ENCODE data around the gene NACC2.

Gene NACC2

DNA sequence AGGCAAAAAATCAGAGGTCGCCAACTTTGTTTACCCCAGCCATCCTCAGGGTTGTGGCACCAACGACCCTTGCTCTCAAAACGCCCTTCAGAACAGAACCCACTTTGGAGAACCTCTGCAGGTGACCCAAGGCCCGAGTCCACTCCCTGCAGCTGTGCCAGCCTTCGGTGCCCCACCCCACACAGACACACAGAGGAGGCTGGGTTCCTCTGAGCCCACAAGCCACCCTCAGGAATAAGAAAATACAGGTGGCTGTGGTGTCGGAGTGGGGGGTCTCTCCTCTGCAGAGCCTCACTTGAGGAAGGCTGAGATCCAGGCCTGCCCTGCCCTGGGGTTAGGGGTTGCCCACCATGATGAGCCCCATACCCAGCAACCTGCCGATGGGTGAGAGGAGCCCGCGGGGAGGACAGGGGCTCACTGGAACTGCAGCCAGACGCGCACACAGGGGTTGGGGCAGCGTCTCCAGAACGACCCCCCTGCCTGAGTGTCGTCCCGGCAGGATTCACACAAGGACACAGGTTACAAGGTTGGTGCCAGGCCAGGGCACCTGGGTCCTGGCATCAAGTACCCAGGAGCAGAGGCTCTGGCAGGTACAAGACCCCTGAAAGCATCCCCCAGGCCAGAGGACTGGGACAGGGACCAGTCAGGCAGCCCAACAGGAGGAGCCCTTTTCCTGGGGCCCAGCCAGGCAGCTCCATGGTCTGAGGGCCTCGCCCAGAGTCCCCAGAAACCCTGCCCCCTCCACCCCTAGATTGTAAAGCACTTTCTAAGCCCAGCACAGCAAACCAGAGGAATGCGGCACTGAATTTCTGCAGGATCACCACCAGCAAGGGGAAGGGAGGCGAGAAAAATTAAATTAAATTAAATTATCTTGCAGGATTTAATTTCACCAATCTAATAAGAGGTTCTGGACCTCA, 40.0 kb downstream of the NACC2 start:
- DNase-seq = no peak

DNA sequence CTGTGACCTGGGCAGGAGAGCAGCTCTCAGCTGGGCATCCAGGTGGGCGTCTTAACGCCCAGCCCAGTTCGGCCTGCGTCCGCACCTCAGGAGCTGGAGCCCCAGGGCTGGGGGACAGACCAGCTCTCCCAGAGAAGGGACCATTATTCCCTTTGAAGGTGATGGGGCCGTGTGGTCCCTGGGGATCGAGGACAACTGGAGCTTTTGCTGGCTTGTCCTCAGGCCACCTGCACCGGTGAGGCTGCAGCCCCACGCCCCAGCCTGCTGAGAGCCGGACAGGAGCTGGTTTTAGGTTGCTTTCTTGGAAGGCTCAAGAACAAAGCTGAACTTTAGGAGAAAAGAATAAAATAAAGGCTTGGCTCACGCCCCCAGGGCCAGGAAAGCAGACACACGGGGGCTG, 40.9 kb downstream of the NACC2 start:
- no peak for DNase-seq

- no peak for DNase-seq
Observed at GRCh38 chr9:136053757-136054142, 41.3 kb downstream of the NACC2 start.

DNA sequence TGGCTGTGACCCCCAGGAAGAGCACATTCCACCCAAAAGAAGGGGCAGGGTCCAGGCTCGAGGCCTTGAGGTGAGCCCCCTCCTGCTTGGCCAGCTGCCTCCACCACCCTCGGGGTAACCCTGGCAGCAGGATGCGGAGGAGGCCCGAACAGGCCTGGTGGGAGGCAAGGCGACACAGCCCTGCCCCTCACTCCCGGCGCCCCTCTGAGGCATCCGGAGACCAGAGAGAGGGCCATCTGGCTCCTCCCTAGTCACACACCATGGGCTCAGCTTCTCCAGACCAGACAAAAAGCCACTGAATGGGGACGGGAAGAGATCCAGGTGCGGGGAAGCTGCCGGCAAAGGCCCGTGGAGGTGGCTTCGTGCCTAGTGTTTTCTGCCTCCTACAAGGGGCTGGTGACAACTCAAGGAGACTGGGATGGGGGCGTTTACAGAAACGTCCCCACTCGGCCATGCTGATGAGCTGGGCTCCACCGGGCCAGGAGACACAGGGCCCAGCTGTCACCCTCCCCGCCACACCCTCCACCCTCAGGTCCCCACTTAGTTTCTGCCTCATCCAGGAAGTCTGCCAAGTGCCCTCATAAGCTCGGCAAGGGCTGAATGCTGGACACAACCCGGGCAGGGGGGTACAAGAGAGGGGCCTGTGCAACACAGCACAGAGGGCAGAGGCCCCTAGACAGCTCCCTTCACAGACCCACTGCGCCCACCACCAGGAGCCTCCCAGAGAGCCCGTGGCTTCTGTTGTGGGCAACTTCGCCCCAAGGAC, 41.9 kb downstream of the NACC2 start:
- no peak for DNase-seq

DNA sequence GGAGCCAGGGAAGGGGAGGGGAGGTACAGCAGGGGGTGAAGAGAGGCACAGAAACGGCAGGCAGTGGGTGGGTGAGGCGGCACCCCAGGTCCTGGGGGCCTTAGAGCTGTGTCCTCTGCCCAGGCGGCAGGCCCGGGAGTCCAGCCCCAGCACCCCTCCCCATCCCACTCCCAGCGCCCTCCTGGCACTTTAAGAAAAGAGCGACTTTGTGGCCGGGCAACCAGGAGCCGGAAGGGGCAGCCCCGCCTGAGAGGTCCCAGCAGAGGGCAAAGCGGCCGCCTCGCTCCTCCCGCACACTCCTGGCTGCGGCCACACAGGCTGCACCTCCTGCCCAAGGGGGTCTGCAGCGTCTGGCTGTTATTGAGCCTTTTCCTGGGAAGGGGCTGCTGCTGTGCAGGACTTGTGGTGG, 42.6 kb downstream of the NACC2 start:
- DNase-seq = no peak

DNA sequence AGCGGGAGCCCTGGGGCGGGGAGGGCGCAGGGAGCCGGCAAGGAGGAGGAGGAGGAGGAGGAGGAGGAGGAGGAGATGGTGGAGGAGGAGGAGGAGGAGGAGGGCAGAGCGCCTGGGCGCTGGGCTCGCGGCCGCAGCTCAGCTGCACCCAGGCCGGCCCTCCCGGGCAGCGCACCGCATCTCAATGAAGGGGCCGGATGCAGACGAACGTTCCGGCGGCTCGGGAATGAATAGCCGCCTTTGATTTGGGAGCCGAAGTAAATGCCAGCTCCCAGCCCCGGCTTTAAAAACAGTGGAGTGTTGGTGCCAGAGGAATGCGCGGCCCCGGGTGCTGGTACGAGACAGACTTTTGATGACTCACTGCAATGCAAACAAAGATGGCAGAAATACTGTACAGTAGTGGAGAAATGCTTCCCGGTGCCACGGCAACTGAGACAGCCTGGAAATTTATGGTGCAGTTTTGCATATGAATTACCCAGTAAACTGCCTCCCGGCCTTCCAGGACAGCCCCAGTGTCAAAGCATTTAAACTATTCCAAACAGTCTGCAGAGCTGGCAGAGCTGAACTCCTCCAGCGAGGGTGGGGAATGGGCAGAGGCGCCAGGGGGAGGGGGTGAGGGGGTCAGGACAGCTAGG, 43.1 kb downstream of the NACC2 start:
- DNase-seq = no peak

DNA sequence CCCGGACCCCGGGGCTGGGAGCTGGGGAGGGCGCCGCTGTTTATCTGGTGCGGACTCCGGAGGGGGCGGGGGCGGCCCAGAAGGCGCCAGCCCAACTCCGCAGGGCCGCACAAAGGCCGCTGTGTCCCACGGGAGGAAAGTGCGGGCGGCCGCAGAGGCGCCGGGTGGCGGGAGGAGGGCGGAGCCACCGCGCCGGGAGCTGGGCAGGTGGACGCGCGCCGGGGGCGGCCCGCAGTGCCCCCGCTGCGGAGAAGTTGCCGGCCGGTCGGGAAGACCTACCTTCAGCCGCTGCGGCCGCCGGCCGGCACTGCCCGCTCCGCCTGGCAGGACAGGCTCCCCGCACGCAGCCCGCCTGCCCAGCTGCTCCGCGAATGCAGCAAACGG, 43.6 kb downstream of the NACC2 start:
- no peak for DNase-seq

- DNase-seq = no peak
Observed at GRCh38 chr9:136050701-136051452, 44.2 kb downstream of the NACC2 start.

GRCh38 chr9:136050266-136050700, 44.8 kb downstream of the NACC2 start:
- DNase-seq = no peak

GRCh38 chr9:136049491-136050265, 45.4 kb downstream of the NACC2 start:
- DNase-seq = no peak

GRCh38 chr9:136048560-136049411, 46.3 kb downstream of the NACC2 start:
- no peak for DNase-seq

DNA sequence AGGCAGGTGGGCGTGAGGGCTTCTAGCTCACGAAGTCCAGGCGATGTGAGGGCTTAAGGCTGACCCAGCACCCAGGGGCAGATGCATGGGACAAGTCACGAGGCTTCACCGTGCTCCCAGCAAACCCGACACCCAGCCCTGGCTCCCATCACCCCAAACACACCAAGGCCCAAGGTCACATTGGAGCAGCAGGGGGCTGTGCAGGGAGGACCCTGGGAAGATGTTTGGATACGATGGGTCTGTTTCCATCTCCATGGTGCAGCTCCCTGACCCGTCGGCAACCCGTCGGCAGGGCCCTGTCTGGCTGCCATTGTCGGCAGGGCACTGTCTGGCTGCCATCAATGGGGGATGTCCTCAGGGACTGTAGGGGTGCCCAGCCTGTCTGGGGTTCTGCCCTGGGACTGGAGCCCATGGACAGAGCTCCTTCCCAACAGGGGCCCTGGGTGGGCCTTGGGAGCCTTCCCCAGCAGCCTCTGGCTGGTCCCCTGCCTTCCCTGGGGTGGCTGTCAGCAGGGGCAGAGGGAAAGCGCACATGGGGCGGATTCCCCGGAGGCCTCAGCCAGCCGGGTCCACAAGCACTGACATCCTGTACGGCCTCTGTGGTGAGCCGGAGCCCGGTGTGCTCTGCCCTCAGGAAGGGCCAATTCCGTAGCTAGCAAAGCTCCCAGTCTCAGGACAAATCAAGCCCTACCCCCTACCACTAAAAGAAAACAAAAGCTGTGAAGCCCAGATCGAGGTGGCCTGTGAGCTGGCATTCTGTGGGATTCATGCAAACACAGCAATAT, 47.1 kb downstream of the NACC2 start:
- no peak for DNase-seq

GRCh38 chr9:136047076-136047774, 47.9 kb downstream of the NACC2 start:
- no peak for DNase-seq

DNA sequence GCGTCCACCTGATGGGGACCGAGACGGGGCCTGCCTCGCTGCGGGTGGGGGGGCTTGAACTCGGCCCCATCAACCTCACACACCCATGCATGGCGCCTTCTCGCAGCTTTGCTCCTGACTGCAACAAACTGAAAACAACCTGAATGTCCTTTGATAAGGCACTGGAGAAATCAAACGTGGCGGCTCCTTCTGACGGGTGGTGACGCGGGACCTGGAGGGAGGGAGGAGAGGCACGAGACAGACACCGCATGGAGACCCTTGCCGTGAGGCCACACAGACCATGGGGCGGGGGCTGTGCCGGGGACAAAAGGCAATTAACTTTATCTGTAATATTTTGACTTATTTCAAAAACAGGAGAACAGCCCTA, 48.6 kb downstream of the NACC2 start:
- no peak for DNase-seq

GRCh38 chr9:136045595-136046553, 49.2 kb downstream of the NACC2 start:
- DNase-seq = no peak

GRCh38 chr9:136044971-136045594, 50.0 kb downstream of the NACC2 start:
- DNase-seq = no peak

DNA sequence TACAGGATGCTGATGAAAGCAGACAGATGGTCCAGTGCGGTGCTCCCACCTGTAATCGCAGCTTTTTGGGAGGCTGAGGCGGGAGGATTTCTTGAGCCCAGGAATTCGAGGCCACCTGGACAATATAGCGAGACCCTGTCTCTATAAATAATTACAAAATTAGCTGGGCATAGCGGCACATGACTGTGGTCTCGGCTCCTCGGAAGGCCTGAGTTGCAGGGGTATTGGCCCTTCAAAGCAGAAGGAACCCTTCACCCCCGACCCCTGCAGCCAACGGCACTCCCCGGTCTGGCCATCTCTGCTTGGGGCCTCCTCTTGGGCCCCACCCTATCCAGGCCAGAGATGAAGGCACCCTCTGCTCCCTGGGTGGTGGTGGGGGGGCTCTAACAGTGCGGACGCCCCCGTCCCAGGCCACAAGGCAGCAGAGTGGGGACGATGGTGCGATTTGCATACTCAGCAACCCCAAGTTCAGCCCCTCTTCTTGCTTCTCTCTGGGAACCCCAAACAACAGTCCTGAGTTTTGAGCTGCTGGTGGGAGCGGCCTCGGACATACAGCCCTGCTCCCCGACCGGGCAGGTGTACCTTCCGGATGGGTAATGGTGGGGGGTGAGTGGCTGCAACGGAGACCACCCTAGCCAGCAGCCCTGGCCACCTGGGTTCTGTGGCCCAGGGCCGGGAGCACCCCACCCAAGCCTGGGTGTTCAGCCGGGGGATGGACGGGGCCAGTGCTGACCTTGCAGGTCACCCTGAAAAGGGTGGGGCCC, 50.7 kb downstream of the NACC2 start:
- DNase-seq = no peak
